Adrenal gland (tissue), 12 donors: ENCODE data around the gene A3GALT2. TPM values are rescaled to one million over a fixed set of nuclear protein-coding genes. Genes with fewer than 3 reads are reported as not detected.

Experiments used
- DNase-seq, 7 donors: peaks; one replicate each; pipeline ENCODE4 v3.0.0-alpha.2; 2019 to 2020
- H3K27ac ChIP-seq, 5 donors: fragments of 200-600 bp; sonication (generic) in 4 of 5; 1 replicate in 3 of 5; 2 replicates in 2 of 5; pipeline versions ENCODE4 v1.5.1 to v1.8.0; 2016 to 2020; ENCODE audit warnings: mild to moderate bottlenecking in 1 of 5
- H3K27me3 ChIP-seq: fragments of 200-600 bp; 2 replicates; pipeline ENCODE4 v1.8.0; 2021
- H3K36me3 ChIP-seq, 2 donors: fragments of 200-600 bp; replicated peaks in 1 of 2; 1 replicate in 1 of 2; 2 replicates in 1 of 2; pipeline versions ENCODE4 v1.5.1 to v1.8.0; 2018 to 2022
- H3K4me1 ChIP-seq, 2 donors: fragments of 200-600 bp; replicated peaks in 1 of 2; 1 replicate in 1 of 2; 2 replicates in 1 of 2; pipeline versions ENCODE4 v1.5.1 to v1.8.0; 2018 to 2021
- H3K4me3 ChIP-seq, 4 donors: fragments of 200-600 bp; sonication (generic) in 3 of 4; one replicate each; pipeline ENCODE4 v1.5.1; 2016 to 2018
- H3K9me3 ChIP-seq, 3 donors: fragments of 200-600 bp; sonication (generic) in 1 of 3; replicated peaks in 1 of 3; 1 replicate in 2 of 3; 2 replicates in 1 of 3; pipeline versions ENCODE4 v1.5.1 to v1.8.0; 2016 to 2021
- CTCF ChIP-seq, 6 experiments: fragments of 450-650 bp in 4 of 6; fragments of 200-600 bp in 2 of 6; sonication (generic) in 1 of 6; IDR thresholded peaks; 1 replicate in 5 of 6; 2 replicates in 1 of 6; pipeline versions ENCODE4 v1.5.1 to v1.8.0; 2016 to 2021; ENCODE audit warnings: antibody characterized with exemption in 6 of 6, mild to moderate bottlenecking in 2 of 6, moderate library complexity in 1 of 6
- POLR2A ChIP-seq, 2 donors: fragments of 450-650 bp; IDR thresholded peaks; one replicate each; pipeline ENCODE4 v1.6.1; 2017; ENCODE audit warnings: antibody characterized with exemption in 2 of 2, mild to moderate bottlenecking in 2 of 2, moderate library complexity in 1 of 2
- WGBS, 4 donors: extraction: QIAGEN DNeasy Blood & Tissue Kit in 2 of 4; methylation state at CpG; one replicate each; pipeline versions ENCODE4 v1.1.5 to v1.1.7; 2013 to 2017; 5-methylcytosine and 5-hydroxymethylcytosine counted together
- intact Hi-C, 2 donors: fragments of 100-400 bp; cut with DNase I; formaldehyde crosslinking; loops; one replicate each; pipeline versions ENCODE4 v1.14.1 to v1.15.0; 2022 to 2023
- polyA plus RNA-seq, 3 donors: library from polyadenylated mRNA; stranded (reverse); fragments of 200-250 nt in 2 of 3; fragments of 350-450 nt in 1 of 3; fragmentation: Illumina TruSeq in 1 of 3; extraction: RNeasy Lipid Tissue Mini Kit (QIAGEN cat#74804) in 1 of 3; gene quantifications; one replicate each; pipeline ENCODE4 v1.2.3, GENCODE V29; 2013 to 2014
- total RNA-seq, 9 donors: library from RNA; depleted of rRNA in 4 of 9; stranded (reverse); fragments of >200 nt in 4 of 9; fragments of 120-200 nt in 1 of 9; fragmentation: NEBNext Ultra II Directional in 1 of 9; extraction: Animal tissue kit (Norgen Biotek cat#: 25700) in 1 of 9; gene quantifications; one replicate each; pipeline versions ENCODE4 v1.1.0 to v1.2.4, GENCODE V29; 2013 to 2023
- donor health status: healthy with polysubstance abuse.
- donor health status: Bipolar disorder and iron deficiency.
- donor health status: DM: yes; HTN: yes; CAD: no.
- donor health status: DM: no; HTN: no; CAD: no.
- donor health status: DM: no; HTN: no; CAD: no.
- donor health status: DM: yes; HTN: yes; CAD: no.

Gene A3GALT2
- total and polyA plus RNA-seq, 12 donors: 0.17 to 0.49 TPM; not detected in 10

- Histone ChIP-seq H3K27ac (peak overlapping the region in 2 of 5 donors; percentile 6 to 18), H3K4me1 (peaks cover 0 to 25% of the 10 kb centered on the region in 2 donors), H3K9me3 (no peaks in the 10 kb centered on the region), H3K4me3 (no peak overlapping the region), H3K27me3 (no peaks in the 10 kb centered on the region), H3K36me3 (peaks cover 0 to 12% of the 10 kb centered on the region in 2 donors)
- intact Hi-C loops: no loop called here
- TF ChIP-seq POLR2A (IDR thresholded peaks at IDR 0.05) (no peak), CTCF (IDR thresholded peaks at IDR 0.05) (no peak)
- peak in 2 of 7 donors; percentile 5 to 13 for DNase-seq
- 89 to 100% (median 96%) methylated on average over 1 of the region's 1 CpG for WGBS, 4 donors
Measured at GRCh38 chr1:33302325-33302724, 18.6 kb downstream of the A3GALT2 start.

DNA sequence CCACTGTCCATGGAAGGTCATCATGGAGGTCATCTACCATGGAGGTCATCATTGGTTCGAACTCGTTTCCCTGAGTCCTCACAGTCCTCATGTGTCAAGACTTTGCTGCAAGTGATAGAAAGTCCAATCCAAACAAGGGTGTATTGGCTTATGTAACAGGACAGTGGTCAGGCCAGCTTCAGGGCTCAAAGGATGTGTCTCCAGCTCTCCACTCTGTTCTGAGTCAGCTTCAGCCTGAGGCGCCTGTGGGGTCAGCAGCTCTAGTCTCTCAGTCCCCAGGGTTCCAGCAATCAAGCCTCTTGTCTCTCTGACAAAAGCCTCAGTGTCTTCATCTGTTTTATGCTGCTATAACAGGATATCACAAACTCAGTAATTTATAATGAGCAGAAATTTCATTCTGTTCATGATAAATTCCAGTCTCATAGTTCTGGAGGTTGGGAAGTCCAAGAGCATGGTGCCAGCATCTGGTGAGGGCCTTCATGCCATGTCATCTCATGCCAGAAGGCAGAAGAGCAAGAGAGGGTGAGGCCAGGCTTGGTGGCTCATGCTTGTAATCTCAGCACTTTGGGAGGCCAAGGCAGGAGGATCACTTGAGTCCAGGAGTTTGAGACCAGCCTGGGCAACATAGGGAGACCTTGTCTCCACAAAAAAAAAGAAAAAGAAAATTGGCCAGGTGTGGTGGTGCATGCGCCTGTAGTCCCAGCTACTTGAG, 19.5 kb downstream of the A3GALT2 start:
- H3K27ac ChIP-seq: peak overlapping the region in 2 of 5 donors; percentile 71 to 73
- 61 to 75% (median 67%) methylated on average over 4 of the region's 4 CpGs for WGBS, 4 donors
- no peaks in the 10 kb centered on the region for H3K9me3 ChIP-seq
- TF ChIP-seq CTCF (IDR thresholded peaks at IDR 0.05) (no peak), POLR2A (IDR thresholded peaks at IDR 0.05) (no peak)
- intact Hi-C loops: no loop called here
- peak in 4 of 7 donors; percentile 27 to 73 (median 34) for DNase-seq
- no peaks in the 10 kb centered on the region for H3K27me3 ChIP-seq
- H3K4me3 ChIP-seq: no peak overlapping the region
- peaks cover 0 to 17% of the 10 kb centered on the region in 2 donors for H3K4me1 ChIP-seq
- peaks cover 0 to 17% of the 10 kb centered on the region in 2 donors for H3K36me3 ChIP-seq

- TF ChIP-seq POLR2A (IDR thresholded peaks at IDR 0.05) (no peak), CTCF (IDR thresholded peaks at IDR 0.05) (no peak)
- WGBS, 4 donors: 75 to 83% (median 78%) methylated on average over 5 of the region's 5 CpGs
- peaks cover 0 to 17% of the 10 kb centered on the region in 2 donors for H3K4me1 ChIP-seq
- peak overlapping the region in 2 of 5 donors; percentile 71 to 73 for H3K27ac ChIP-seq
- no peaks in the 10 kb centered on the region for H3K9me3 ChIP-seq
- H3K4me3 ChIP-seq: no peak overlapping the region
- peaks cover 0 to 17% of the 10 kb centered on the region in 2 donors for H3K36me3 ChIP-seq
- intact Hi-C loops: no loop called here
- H3K27me3 ChIP-seq: no peaks in the 10 kb centered on the region
- DNase-seq: peak in 6 of 7 donors; percentile 54 to 84 (median 64)
Measured at GRCh38 chr1:33300673-33301072, 20.2 kb downstream of the A3GALT2 start.

- H3K4me3 ChIP-seq: no peak overlapping the region
- intact Hi-C loops: loop anchor here (2.0 to 10.0 kb wide), 4 partner anchors 65 to 168 kb away; no protein-coding TSS in a partner anchor
- no peak for TF ChIP-seq CTCF (IDR thresholded peaks at IDR 0.05)
- TF ChIP-seq POLR2A (IDR thresholded peaks at IDR 0.05): no peak
- H3K4me1 ChIP-seq: peaks cover 0 to 20% of the 10 kb centered on the region in 2 donors
- peak in 2 of 7 donors; percentile 5 to 11 for DNase-seq
- no peaks in the 10 kb centered on the region for H3K9me3 ChIP-seq
- H3K36me3 ChIP-seq: peaks cover 0 to 25% of the 10 kb centered on the region in 2 donors
- H3K27ac ChIP-seq: peak overlapping the region in 1 of 5 donors; percentile 32
- WGBS, 4 donors: 84 to 91% (median 86%) methylated on average over 10 to 15 of the region's 15 CpGs
- H3K27me3 ChIP-seq: no peaks in the 10 kb centered on the region
Measured at GRCh38 chr1:33299461-33300155, 21.3 kb downstream of the A3GALT2 start.
